Endometrial microvascular endothelial cells (primary cell): ENCODE results near the gene DNHD1. TPM values are rescaled to one million over a fixed set of nuclear protein-coding genes. Genes with fewer than 3 reads are reported as not detected.

Experiments used
- in situ Hi-C: cut with HindIII; loops from 2 replicates; pipeline ENCODE4 v1.10.0; 2017; ENCODE audit warnings: low sequenced_read_pairs, low pct_unique_long_range_greater_than_20kb; ENCODE audit errors: inconsistent ontology term
- total RNA-seq: library from RNA; depleted of rRNA; stranded (reverse); fragments of >200 nt; gene quantifications from one replicate; pipeline ENCODE4 v1.2.3, GENCODE V29; 2015; ENCODE audit errors: inconsistent ontology term

Gene DNHD1
- total RNA-seq, 1 donor from 2014 or later = 2.2 TPM

DNA sequence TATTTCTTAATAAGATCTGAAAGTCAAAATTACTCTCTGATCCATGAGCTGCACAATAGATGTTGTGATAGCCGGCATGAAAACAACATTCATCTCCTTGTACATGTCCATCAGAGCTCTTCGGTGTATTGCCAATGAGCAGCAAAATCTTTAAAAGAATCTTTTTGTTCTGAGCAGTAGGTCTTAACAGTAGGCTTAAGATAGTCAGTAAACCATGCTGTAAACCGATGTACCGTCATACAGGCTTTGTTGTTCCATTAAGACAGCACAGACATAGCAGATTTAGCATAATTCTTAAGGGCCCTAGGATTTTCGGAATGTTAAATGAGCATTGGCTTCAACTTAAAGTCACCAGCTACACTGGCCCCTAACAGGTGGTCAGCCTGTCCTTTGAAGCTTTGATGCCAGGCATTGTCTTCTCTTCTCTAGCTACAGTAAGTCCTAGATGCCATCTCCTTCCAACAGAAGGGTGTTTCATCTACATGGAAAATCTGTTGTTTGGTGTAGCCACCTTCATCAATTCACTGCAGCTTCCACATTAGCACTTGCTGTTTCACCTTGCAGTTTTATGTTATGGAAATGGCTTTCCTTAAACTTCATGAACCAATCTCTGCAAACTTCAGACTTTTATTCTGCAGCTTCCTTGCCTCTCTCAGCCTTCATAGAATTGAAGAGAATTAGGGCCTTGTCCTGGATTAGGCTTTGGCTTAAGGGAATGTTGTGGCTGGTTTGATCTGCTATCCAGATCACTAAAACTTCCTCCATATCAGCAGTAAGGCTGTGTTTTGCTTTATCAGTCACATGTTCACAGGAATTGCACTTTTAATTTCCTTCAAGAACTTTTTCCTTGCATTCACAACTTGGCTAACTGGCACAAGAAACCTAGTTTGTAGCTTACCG, 78.0 kb downstream of the DNHD1 start:
- in situ Hi-C loops = no loop called here

DNA sequence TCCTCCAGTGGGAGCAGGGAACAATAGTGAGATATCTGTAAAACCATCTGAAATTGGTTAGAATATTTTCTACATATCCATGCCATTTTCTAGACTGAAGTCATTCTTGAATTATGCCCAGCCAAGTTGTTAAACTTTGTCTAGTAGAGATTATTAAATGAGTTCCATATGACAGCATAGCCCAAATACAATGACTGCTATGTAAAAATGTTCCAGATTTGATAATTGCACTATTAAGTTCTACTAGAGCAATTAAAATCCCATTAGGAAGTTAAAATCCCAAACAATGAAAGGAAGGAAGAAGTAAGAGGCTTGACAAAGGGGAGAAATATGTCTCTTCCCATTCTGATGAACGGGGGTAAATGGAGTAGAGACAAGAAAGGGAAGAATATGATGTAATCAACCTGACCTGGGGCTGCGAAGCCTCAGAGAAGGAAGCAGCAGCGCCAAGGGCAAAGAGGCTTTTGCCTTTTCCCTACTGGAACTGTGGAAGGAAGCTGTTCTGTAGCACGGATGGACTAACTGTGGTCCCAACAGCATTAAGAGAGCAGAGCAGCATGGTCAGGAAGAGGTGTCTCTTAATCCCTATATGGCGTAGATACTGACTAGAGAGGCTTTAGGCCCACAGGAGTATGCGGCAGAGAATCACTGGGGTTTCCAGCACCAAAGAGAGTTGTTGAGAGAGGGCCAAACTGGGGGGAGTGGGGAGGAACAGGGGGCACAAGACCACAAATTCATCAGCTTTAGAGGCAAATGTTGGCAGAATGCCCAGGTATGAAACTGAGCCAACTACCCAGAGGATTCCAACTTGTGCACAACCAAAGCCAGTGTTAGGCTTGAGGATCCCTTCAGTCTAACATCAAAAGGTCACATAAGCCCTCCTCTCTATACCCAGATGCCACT, 79.6 kb downstream of the DNHD1 start:
- in situ Hi-C loops = no loop called here

DNA sequence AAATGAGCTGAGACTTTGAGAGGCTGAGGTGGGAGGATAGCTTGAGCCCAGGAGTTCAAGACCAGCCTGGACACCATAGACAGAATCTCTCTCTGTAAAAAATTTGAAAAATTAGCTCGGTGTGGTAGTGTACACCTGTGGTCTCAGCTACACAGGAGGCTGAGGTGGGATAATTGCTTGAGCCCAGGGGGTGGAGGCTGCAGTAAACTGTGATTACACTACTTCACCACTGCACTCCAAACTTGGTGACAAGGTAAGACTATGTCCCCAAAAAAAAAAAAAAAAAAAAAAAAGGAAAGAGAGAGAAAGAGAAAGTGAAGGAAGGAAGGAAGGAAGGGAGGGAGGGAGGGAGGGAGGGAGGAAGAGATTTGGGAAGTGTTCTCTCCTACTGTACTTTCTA, 81.1 kb downstream of the DNHD1 start:
- in situ Hi-C loops = no loop called here

DNA sequence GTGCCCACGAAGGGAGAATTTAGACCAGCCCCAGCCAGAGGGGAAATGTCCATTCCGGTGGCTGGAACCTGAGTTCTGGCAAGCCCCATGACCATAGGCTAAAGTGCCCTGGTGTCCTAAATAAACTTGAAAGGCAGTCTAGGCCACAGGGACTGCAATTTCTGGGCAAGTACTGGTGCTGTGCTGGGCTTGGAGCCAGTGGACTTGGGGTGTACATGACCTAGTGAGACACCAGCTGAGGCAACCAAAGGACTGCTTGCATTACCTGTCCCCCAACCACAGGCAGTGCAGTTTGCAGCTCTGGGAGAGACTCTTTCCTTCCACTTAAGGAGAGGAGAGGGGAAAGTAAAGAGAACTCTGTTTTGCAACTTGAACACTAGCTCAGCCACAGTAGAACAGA, 82.6 kb downstream of the DNHD1 start:
- in situ Hi-C loops = no loop called here

DNA sequence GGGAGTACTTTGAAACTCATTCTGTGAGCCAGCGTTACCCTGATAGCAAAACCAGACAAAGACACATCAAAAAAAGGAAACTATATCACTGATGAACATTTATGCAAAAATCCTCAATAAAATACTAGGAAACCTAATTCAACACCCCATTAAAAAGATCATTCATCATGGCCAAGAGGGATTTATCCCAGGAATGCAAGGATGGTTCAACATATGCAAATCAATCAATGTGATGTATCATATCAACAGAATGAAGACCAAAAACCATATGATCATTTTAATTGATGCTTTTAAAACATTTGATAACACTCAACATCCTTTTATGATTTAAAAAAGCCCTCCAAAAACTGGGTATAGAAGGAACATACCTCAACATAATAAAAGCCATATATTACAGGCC, 86.5 kb downstream of the DNHD1 start:
- in situ Hi-C loops = no loop called here

DNA sequence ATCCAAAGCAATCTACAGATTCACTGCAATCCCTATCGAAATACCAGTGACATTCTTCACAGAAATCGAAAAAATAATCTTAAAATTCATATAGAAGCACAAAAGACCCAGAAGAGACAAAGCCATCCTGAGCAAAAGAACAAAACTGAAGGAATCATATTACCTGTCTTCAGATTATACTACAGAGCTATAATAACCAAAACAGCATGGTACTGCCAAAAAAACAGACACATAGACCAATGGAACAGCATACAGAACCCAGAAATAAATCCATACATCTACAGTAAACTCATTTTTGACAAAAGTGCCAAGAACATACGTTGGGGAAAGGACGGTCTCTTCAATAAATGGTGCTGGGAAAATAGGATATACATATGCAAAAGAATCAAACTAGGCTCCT, 87.4 kb downstream of the DNHD1 start:
- in situ Hi-C loops = no loop called here

DNA sequence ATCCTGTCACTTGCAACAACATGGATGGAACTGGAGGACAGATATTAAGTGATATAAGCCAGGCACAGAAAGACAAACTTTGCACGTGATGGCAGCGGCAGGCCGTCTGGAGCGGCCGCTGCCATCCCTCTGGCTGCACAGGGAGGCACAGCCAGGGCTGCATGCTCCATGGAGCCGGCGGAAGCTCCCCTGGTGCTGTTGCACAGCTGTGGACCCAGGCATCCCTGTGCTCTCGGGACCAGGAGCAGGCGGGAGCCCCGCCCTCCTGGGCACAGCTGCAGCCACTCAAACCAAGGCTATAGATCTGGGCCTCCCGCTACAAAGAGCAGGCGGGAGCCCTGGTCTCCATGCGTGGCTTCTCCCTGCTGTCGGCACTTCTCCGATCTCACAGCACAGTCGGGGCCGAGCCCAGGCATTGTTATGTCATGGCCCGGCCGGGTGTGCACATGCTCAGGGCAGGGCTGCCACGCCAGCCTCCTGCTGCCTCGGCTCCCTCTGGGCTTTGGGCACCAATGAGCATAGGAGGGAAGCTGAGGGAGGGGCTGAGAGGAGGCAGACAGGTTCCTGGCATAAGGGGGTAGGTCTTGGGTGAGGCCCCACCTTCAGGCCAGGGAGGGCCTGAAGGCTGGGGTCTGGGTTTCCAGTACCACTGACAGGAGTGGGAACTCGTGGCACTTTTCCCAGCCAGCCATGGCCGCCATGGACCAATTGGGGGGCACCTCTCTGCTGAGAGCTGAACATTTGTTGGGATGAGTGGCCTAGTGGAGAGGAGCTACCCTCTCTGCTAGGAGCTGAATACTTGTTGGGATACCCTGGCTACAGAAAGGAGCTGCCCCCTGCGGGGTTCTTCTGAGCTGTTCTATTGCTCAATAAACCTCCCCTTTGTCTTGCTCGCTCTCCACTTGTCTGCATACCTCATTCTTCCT, 89.6 kb downstream of the DNHD1 start:
- in situ Hi-C loops = no loop called here

DNA sequence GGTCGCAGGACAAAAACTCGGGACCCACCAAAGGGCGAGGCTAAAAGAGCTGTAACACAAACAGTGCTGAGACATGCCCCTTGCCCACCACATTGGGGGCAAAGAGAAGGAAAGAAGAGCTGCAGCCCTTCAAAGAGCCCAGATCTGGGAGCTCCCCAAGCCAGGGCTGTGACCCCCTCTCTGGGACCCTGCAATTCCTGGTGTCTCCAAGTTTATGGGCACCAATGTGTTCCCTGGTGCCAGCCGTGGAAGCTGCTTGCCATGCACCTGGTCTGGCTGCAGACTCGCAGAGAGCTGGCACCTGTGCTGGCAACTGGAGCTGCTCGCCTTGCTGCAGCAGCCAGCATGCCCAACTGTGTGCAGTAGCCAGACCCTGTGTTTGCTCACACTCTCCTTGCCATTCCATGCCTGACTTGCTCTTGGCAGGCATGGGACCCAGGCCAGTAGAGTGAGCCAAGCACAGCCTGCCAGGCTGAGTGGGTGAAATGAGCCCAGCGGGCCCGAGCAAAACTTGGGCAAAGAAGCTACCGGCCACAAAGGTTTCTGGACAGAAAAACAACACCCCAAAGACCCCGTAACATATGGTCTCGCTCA, 90.4 kb downstream of the DNHD1 start:
- in situ Hi-C loops = no loop called here

DNA sequence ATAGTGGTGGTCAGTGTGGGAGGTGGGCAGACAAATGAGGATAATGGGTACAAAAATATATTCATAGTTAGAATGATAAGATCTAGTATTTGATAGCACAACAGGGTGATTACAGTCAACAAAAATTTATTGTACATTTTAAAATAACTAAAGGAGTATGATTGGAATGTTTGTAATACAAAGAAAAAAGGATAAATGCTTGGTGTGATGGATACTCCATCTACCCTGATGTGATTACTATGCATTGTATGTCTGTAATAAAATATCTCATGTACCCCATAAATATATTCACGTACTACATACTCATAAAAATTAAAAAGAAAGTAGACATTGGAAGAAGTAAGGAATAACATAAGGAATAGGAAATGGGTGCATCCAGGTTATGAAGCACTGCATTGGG, 90.9 kb downstream of the DNHD1 start:
- in situ Hi-C loops = no loop called here

DNA sequence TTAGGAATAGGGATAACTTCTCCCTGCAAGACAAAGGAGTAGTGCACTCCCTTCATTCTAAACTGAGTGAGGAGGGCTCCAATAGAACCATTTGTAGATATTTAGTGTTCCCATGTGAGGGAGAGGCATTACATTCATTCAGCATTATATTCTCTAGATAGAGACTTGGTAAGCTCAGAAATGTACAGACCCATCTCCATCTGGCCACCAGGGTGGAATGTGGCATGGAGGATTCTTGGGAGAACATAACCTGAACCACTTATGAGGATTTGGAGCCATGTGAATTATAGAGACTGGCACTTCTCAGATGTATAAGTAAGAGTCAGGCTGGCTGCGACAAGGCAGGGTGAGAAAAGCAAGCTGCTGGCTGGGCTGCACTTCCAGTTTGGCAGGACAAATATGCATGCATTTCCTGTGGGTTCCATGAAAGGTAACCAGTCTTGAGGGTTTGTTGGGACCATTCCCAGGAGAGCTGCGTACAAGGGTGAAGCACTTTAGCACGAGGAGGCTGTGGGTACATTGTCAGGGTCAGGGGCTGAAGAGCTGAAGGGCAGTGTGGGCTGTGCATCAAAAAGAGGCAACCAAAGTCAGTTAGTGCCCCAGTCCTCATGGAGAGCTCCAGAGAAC, 97.2 kb downstream of the DNHD1 start:
- in situ Hi-C loops = no loop called here

DNA sequence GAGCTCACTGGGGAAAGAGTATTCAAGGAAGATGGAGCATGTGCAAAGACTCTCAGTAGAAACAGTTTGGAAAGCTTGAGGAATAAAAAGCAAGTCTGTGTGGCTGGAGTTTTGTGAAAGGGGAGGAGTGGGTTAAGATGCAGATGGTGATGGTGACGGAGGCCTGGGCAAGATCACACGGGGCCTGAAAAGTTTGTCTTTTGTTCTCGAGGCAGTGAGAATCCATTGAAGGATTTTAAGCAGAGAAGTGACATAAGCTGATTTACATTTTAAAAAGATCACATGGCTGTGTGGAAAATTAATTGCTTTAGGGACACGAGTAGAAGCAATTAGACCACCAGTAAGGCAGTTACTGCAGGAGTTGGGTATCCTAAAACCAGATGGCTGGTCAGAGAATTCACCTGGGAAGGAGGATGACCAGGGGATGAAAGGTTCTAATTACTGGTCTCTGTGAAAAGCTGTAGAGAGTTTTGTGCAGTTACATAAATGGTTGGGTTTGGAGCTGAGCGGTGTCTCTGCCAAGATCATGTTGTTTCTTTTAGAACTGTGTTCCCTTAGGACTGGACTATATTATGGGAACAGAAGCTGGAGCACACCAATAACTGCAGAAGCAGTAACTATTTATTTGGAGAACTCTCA, 99.3 kb downstream of the DNHD1 start:
- in situ Hi-C loops = no loop called here

DNA sequence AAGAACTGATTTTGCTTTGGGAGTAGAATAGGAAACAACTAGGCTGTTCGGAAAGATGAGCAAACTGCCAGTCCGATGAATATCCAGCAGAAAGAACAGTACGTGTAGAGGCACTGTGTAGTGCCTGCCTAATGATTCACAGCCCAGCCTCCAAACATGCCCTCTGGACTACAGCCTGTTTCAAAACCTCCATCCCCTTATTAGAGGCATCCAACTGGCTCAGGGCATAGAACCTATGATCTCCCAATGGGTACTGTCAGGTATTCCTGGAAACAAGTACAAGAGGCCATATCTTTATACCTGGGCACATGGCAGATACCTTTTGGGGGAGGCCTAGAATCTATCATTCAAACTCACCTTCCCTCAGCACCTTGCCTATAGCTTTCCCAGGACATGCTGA, 101.5 kb downstream of the DNHD1 start:
- in situ Hi-C loops = no loop called here

DNA sequence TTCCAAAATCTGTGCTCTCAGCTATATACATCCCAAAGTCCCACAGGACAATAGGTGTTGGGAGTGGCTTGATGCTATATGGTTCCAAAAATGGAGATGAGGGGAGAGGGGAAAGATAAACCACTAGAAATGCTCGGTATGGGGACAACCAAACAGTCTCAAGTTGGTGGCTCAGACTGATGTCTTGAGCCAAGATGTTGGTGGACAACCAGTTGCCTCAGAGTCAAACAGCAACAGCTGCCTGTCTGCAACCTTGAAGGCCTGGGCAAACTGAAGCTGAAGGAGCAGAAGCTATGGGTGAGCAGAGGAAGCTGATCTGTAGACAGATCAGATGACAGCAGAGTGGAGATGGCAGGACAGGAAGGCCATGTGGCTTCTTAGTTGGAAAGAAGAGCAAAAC, 102.4 kb downstream of the DNHD1 start:
- in situ Hi-C loops = no loop called here

DNA sequence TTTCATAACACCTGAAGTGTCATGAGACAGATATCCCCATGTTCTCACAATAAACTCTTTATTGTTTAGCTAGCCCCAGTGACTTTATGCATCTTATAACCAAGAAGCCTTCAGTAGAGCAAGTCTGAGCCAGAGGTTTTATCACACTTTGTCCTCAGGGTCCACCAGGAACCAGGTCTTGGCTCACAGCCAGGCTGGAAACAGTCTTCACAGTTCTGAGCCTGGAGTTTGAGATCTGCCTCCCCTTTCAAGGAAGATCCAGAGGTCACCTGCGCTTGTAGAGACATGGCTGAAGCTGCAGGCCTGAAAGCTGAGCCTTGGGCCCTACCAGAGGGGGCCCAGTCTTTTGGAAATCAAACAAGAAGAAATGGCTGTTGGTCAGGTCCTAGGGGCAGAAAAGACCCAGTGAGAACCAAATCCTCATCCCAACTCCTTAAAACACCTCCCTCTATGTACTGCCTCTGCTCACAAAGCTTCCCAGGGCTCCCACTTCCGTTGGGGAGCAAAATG, 102.9 kb downstream of the DNHD1 start:
- in situ Hi-C loops = loop anchor here (25.0 kb wide), 1 partner anchor 188 kb away; the partner anchor contains the start of gene APBB1

DNA sequence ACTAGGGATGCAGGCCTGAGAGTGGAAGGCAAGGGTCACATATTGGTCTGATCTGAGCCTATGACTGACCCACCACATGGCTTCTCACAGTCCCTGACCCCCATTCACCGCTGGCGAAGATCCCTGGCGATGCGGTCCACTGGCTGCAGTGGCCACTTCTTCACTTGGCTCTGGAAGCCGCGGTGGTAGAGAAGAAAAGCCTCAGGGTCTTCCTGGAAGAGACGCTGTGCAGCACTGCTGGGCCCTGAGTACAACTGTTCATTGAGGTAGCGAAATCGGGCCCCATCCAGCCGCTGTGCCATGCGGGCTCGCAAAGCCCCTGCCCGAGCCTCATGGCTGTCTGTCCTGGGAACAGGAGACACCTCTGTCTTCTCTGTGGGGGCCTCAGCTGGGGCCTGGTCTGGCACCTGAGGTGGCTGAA, 104.0 kb downstream of the DNHD1 start:
- in situ Hi-C loops = loop anchor here (25.0 kb wide), 1 partner anchor 189 kb away; the partner anchor contains the start of gene APBB1

DNA sequence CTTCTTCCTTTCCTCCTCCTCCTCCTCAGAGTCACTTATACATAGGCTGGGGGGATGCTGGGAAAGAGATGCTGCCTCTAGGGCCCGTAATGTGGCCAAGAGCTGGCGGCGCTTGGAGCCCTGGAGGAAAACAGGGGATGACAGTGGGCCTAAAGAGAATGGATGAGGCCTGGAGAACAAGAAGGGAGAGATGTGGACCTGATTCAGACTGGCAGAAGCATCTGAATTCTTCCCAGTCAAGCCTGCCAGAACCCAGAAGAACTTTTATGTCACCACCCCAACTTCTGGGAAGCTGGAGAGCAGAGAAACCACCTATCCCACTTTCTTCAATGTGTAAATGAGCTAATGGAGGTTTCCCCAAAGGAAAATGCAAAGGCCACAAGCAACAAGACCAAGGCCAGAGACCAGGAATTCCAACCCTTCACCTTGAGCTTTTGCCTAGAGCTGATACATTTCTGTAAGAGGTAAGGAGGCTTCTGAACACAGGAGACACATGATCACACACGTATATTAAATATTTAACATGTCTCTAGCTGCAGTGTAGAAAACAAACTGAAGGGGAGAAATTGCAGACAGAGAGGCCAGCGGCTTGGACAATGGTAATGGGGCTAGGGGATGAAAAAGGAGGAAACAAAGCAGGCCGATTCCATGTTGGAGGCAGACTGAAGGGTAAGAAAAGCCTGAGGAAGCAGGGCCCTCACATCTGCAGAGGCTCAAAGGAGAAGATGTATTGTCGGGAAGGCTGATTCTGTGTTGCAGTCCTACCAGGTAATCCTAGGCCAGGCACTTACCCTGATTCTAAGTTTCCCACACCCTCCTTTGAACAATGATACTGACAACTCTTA, 105.2 kb downstream of the DNHD1 start:
- in situ Hi-C loops = loop anchor here (25.0 kb wide), 1 partner anchor 190 kb away; the partner anchor contains the start of gene APBB1
